C4-2B (cell line): ENCODE data around the gene TSHZ3.

ENCODE experiments used
- ZFX ChIP-seq: fragments of 450-650 bp; IDR thresholded peaks from 2 replicates; pipeline ENCODE4 v1.6.1; 2017
- TF ChIP-seq, protein P1 (sequence below): fragments of 450-650 bp; conservative IDR thresholded peaks from 2 replicates; pipeline ENCODE4 v1.5.1; 2017; ENCODE audit warnings: mild to moderate bottlenecking

GRCh38 chr19:31319465-31319864, 29.8 kb downstream of the TSHZ3 start:
- TF ChIP-seq, protein P1, sequence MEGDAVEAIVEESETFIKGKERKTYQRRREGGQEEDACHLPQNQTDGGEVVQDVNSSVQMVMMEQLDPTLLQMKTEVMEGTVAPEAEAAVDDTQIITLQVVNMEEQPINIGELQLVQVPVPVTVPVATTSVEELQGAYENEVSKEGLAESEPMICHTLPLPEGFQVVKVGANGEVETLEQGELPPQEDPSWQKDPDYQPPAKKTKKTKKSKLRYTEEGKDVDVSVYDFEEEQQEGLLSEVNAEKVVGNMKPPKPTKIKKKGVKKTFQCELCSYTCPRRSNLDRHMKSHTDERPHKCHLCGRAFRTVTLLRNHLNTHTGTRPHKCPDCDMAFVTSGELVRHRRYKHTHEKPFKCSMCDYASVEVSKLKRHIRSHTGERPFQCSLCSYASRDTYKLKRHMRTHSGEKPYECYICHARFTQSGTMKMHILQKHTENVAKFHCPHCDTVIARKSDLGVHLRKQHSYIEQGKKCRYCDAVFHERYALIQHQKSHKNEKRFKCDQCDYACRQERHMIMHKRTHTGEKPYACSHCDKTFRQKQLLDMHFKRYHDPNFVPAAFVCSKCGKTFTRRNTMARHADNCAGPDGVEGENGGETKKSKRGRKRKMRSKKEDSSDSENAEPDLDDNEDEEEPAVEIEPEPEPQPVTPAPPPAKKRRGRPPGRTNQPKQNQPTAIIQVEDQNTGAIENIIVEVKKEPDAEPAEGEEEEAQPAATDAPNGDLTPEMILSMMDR: no peak
- no peak for TF ChIP-seq ZFX
